HG02588 (cell line): ENCODE data around the gene SHROOM2.

Source experiments
- ATAC-seq: cut with Tn5 transposase; IDR thresholded peaks from one replicate; pipeline ENCODE4 v1.9.1; 2021; ENCODE audit warnings: mild to moderate bottlenecking, moderate library complexity; ENCODE audit not compliant: unreplicated experiment

Gene SHROOM2

GRCh38 chrX:9862953-9863352 is 76.7 kb downstream of the SHROOM2 start:
- ATAC-seq: no peak

GRCh38 chrX:9864011-9864410 is 77.8 kb downstream of the SHROOM2 start:
- ATAC-seq: no peak

- ATAC-seq: no peak
These were observed 79.7 kb downstream of the SHROOM2 start for GRCh38 chrX:9865804-9866472.

GRCh38 chrX:9866633-9867032 is 80.4 kb downstream of the SHROOM2 start:
- no peak for ATAC-seq

- ATAC-seq: no peak
These were observed 81.0 kb downstream of the SHROOM2 start for GRCh38 chrX:9867226-9867625.

- ATAC-seq: no peak
These were observed 81.5 kb downstream of the SHROOM2 start for GRCh38 chrX:9867753-9868152.

- ATAC-seq: no peak
These were observed 85.6 kb downstream of the SHROOM2 start for GRCh38 chrX:9871701-9872268.

GRCh38 chrX:9873360-9873759 is 87.1 kb downstream of the SHROOM2 start:
- no peak for ATAC-seq

GRCh38 chrX:9873952-9874351 is 87.7 kb downstream of the SHROOM2 start:
- no peak for ATAC-seq

GRCh38 chrX:9874483-9874882 is 88.3 kb downstream of the SHROOM2 start:
- ATAC-seq: no peak

- ATAC-seq: no peak
These were observed 89.6 kb downstream of the SHROOM2 start for GRCh38 chrX:9875801-9876200.

GRCh38 chrX:9876201-9876600 is 90.0 kb downstream of the SHROOM2 start:
- no peak for ATAC-seq

GRCh38 chrX:9878146-9878820 is 92.1 kb downstream of the SHROOM2 start:
- no peak for ATAC-seq

GRCh38 chrX:9880237-9880636 is 94.0 kb downstream of the SHROOM2 start:
- ATAC-seq: no peak

- no peak for ATAC-seq
These were observed 94.6 kb downstream of the SHROOM2 start for GRCh38 chrX:9880870-9881269.

GRCh38 chrX:9882669-9883446 is 96.6 kb downstream of the SHROOM2 start:
- no peak for ATAC-seq

GRCh38 chrX:9884031-9884779 is 98.0 kb downstream of the SHROOM2 start:
- no peak for ATAC-seq

- no peak for ATAC-seq
These were observed 98.9 kb downstream of the SHROOM2 start for GRCh38 chrX:9885150-9885549.

- no peak for ATAC-seq
These were observed 101.5 kb downstream of the SHROOM2 start for GRCh38 chrX:9887659-9888297.

GRCh38 chrX:9888953-9889470 is 102.8 kb downstream of the SHROOM2 start:
- no peak for ATAC-seq
